H1 (cell line): ENCODE data around the gene FOXC1. TPM values are rescaled to one million over a fixed set of nuclear protein-coding genes. Genes with fewer than 3 reads are reported as not detected.

Experiments used
- ATF2 ChIP-seq: IDR thresholded peaks from 2 replicates; pipeline ENCODE4 v1.6.1; 2012; ENCODE audit warnings: low read length, inconsistent platforms
- ATF3 ChIP-seq: IDR thresholded peaks from 2 replicates; pipeline ENCODE4 v1.6.1; 2011; ENCODE audit warnings: low read depth, mild to moderate bottlenecking, low read length; ENCODE audit not compliant: insufficient read depth
- CBX5 ChIP-seq: fragments of 300-800, 300-1000 bp; sonication (generic); IDR thresholded peaks from 2 replicates; pipeline ENCODE4 v1.7.1; 2016; ENCODE audit warnings: antibody characterized with exemption, low read length, low read depth
- CEBPB ChIP-seq: IDR thresholded peaks from 2 replicates; pipeline ENCODE4 v1.6.1; 2012; ENCODE audit warnings: low read depth, low read length
- POLR2AphosphoS5 ChIP-seq: IDR thresholded peaks from 2 replicates; pipeline ENCODE4 v1.6.1; 2011; ENCODE audit warnings: low read depth, low read length
- RAD21 ChIP-seq, 2 experiments: IDR thresholded peaks in 1 of 2; conservative IDR thresholded peaks in 1 of 2; 2 replicates each; pipeline ENCODE4 v1.6.1; 2011; ENCODE audit warnings: low read depth in 2 of 2, low read length in 2 of 2, improper control_type of control experiment in 1 of 2, inconsistent platforms in 1 of 2, mild to moderate bottlenecking in 1 of 2, moderate library complexity in 1 of 2
- SP2 ChIP-seq: IDR thresholded peaks from 2 replicates; pipeline ENCODE4 v1.6.1; 2012; ENCODE audit warnings: mild to moderate bottlenecking, low read length, inconsistent platforms
- SP4 ChIP-seq: IDR thresholded peaks from 2 replicates; pipeline ENCODE4 v1.6.1; 2012; ENCODE audit warnings: low read length, inconsistent platforms
- polyA plus RNA-seq, 7 experiments: library from polyadenylated mRNA; depleted of rRNA in 3 of 7; stranded (reverse) in 5 of 7; unstranded in 2 of 7; fragments of >200 nt in 5 of 7; fragments of 200-250 nt in 2 of 7; gene quantifications; 1 replicate in 5 of 7; 2 replicates in 1 of 7; 4 replicates in 1 of 7; pipeline versions ENCODE4 v1.2.1 to v1.2.3, GENCODE V29; 2011 to 2013; ENCODE audit warnings: missing spikeins in 2 of 7, mixed read lengths in 2 of 7
- total RNA-seq: library from RNA; stranded (reverse); fragmentation: NEBNext Ultra II Directional; extraction: Animal tissue kit (Norgen Biotek cat#: 25700); gene quantifications from 2 replicates; pipeline ENCODE4 v1.2.1, GENCODE V29; 2021

FOXC1 gene
- total and polyA plus RNA-seq, 2 of the 8 experiments (the other 6 are each of a cell fraction or from before 2014, with no cell fraction given) = 0.22 TPM; not detected in 1

DNA sequence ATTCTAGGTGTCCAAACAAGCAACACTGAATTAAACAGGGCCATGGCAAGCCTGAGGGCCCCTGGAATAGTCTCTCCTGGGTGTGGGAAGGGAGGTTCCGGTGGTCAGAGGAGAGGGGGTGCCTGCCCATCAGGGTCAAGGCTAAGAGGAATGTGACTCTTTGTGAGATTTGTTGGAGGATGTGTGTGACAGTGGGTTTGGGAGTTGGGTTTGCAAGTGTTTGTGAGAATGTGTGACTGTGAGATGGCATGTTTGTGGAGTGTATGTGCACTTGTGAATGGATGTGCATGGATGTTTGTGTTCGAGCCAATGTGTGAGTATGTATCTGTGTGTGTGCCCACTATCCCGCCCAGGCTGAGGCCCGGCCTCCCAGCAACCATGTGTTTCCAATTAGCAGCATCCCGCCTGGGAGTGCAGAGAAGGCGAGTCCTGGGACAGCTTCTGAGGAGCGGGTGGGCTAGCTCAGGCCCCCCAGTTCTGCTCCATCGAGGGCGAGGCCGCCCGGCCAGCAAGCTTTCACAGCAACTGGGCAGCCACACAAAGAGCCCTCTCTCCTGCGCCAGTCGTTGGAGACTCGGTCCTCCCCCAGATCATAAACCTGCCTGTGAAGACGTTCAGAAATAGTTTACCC is 12.6 kb downstream of the FOXC1 start (continued):
- TF ChIP-seq RAD21 (IDR thresholded peaks at IDR 0.05 in 1 of 2, conservative IDR thresholded peaks at IDR 0.05 in 1 of 2; ENCODE audit: low read depth in 2 of 2, low read length in 2 of 2) (no peak), ATF2 (no peak), ATF3 (no peak), SP2 (no peak), CEBPB (no peak), POLR2AphosphoS5 (no peak), CBX5 (no peak), SP4 (no peak)
